GM15510 (cell line): ENCODE data around the gene NR2F1-AS1.

ENCODE experiments used
- POLR2A ChIP-seq: IDR thresholded peaks from 3 replicates; pipeline ENCODE4 v1.6.1; 2011; ENCODE audit warnings: borderline replicate concordance; ENCODE audit not compliant: insufficient read length; ENCODE audit errors: extremely low read depth

NR2F1-AS1 gene

DNA sequence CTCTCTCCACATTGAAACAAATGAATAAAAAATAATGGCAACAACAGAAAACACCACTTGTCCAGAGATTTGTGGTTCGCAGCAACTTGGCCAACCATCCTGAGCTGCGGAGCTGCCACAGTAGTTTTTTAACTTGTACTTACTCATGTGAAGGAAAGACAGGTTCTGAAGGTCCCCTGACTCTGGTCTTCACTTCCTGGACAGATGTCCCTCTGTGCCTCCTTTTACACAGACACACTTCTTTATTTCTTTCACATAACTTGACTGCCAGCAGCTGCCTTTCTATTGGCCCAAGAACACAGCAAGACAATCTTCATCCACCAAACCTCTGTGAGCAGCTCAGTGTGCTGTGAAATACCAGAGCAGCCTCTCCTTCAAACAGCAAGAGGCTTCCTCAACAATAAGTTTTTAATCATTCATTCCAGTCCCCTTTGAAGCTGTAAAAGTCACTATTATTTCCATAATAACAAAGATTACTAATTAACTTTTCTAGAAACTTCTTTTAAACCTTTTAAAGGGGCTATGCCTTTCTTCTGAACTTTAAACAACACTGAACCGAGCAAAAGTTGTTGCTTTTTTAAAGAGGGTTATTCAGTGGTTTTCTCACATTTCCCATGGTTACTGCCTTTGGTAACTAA lies 198.7 kb downstream of the NR2F1-AS1 start:
- no peak for TF ChIP-seq POLR2A

DNA sequence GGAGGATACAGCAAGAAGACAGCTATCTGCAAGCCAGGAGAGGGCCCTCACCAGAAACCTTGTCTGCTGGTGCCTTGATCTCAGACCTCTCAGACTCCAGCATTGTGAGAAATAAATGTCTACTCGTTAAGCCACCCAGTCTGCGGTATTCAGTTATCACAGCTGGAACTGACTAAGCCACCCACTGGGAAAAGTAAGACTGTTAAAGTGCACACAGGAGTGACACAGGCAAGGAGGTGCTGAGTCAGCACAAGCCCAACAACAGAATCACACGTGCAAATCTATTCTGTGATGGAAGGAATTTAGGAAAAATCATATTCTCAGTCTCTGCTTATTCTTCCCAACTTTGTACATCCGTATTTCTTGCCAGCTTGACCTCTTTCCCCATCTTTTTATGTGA lies 200.0 kb downstream of the NR2F1-AS1 start:
- TF ChIP-seq POLR2A, result no peak

DNA sequence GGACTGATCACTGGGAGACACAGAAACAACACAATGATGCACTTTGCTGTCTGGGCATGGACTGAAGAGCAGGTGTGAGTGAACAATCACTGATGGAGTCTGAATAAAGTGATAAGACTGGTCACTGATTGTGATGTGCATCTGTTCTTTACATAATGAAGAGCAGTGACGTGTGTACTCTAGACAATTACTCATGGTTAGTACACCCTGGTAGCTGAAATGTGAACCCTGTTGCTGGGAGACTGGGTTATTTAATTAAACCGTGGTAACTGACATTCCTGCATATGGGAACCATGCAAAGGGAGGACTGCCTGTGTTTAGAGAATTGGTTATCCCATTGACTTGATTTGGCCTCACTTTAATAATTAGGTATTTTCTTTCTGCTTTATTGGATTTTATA lies 202.9 kb downstream of the NR2F1-AS1 start:
- TF ChIP-seq POLR2A, result no peak

DNA sequence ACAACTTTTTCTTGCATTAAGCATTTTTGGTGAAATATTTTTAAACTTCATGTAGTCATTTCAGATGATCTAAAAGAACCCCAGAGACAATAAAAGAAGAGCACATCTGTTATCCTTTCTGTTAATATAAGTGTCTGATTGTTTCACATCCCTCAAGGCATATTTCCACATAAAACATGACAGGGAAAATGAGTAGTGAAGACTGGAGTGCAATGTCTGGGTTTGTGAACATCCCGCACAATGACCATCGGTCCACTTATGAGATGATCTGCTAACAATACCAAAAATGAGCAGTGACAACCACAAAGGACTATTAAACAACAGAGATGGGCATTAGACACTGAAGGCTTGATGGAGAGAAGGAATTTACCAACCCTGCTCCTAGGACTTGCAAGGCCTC lies 209.1 kb downstream of the NR2F1-AS1 start:
- no peak for TF ChIP-seq POLR2A

DNA sequence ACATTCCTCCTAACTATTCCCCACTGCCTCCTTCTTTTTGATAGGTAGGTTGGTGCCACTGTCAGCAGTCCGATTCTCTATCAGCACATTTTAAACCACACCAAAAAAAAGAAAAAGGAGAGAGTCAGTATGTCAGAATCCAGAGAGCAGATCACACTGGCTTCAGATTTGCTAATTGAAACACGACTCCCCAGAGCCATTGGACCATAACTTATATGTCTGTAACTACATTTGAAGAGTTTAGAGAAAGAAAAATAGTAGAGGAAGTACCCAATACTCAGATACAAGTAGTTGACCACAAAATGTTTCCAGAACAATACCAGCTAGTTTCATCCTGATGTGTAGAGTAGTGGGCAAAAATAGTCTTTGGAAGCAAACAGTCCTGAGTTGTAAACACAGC lies 216.6 kb downstream of the NR2F1-AS1 start:
- TF ChIP-seq POLR2A, result no peak

DNA sequence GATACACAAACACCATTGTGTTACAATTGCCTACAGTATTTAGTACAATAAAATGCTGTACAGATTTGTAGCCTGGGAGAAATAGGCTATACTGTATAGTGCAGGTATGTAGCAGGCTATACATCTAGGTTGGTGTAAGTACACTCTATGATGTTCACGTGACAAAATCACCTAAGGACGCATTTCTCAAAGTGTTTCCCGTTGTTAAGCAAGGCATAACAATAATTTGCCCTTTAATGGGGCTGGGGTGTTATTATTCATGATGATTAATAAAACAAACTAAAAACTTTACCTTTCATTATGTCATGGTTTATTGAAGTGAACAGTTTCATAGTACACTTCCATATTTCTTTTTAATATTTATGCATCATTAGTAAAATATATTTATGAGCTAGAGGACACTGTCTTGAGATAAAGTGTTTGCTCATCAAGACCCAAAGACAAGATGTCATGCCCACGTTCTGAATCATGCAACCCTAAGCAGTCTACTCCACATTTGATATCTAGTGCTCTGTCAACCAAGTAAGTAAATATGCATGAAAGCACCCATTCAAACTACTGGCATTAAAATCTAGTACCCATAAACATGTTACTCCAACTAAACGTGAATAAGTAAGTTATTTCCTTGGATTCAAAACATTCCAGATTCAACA lies 220.5 kb downstream of the NR2F1-AS1 start:
- no peak for TF ChIP-seq POLR2A

DNA sequence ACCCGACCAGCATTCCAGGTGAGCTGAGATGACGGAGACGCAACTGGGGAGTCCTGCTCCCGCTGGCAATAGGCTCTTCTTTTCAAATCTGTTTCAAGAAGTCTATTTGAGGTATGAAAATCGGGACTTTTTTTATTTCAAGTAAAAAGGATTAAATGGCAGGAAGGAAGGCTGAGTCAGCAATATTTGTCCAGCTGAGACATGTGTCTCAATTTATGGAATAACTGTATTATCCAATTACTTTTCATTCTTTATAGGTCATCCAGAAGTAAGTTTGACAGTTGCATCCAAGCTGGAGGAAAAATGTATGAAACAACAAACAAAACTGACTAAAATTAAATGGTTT lies 221.1 kb downstream of the NR2F1-AS1 start:
- TF ChIP-seq POLR2A, result no peak
